ENCODE measurements around the gene DNM3.

- no peak for TF ChIP-seq CTCF (IDR thresholded peaks at IDR 0.05)
- TF ChIP-seq EZH2 (IDR thresholded peaks at IDR 0.05) = no peak
- TF ChIP-seq EZH2phosphoT487 (IDR thresholded peaks at IDR 0.05) = no peak
Observed at GRCh38 chr1:172266528-172267174, 425.4 kb downstream of the DNM3 start.

Data from neural progenitor cell (in vitro differentiated cells).